Superior temporal gyrus (tissue), 1 donor: ENCODE results near the gene PSMC6.
"Not testable (repeated sequence)": the region's sequence is repeated elsewhere in the genome, so short reads cannot be mapped to it uniquely, and the experiment has no call there.

Experiments used
- DNase-seq: peaks from one replicate; pipeline ENCODE4 v3.0.0-alpha.2; 2016; ENCODE audit errors: extremely low spot score

Gene PSMC6

DNA sequence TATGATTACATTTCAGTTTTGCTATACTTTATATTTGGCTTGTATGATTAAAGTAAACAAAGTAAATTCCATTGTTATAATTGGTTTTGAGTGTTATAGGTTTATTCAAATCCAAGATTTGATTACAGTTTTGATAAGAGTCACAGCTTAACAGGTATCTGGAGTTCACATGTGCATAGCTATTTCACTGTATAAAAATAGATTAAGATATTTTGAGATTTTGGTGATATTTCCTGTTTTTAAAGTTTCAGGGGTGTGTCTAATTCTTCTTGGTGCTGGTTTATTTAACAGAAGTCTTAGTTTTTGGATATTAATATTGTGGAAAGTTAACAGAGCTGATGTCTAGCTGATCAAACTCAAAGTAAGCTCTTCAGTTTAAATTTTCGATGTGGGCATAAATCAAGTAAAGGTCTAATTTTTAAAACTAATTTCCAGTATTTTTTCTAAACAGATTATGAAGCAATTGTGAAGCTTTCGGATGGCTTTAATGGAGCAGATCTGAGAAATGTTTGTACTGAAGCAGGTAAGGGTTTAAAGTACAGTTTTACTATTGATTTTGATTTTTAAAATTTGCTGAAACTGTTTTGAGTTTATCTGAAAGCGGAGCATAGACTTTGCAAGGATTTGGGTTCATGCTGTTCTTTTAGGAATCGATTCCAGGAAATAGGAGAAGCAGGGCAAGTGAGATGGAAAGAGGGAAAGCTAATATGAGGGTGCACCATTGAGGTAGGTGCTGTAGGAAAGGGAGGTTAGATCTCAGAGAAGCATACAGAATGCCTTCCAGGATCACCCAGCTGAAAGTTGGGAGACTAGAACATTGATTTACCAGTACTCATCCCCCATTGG is 16.7 kb downstream of the PSMC6 start:
- DNase-seq, result no peak

DNA sequence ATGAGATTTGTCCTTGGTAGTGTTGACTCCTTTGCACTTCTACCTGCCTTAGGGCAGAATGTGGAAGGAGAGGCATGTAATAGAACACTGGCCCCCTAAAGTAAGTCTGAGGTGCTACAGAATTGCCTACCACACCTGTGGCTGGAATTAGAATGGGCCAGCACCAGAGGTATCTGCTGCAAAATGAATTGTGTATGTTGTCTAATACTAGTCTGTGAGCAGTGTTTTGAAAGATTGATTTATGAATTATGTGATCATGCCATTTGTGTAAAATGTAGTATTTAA is 17.3 kb downstream of the PSMC6 start:
- DNase-seq, result no peak

DNA sequence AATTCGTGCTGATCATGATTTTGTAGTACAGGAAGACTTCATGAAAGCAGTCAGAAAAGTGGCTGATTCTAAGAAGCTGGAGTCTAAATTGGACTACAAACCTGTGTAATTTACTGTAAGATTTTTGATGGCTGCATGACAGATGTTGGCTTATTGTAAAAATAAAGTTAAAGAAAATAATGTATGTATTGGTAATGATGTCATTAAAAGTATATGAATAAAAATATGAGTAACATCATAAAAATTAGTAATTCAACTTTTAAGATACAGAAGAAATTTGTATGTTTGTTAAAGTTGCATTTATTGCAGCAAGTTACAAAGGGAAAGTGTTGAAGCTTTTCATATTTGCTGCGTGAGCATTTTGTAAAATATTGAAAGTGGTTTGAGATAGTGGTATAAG is 20.5 kb downstream of the PSMC6 start:
- not testable (repeated sequence) for DNase-seq

DNA sequence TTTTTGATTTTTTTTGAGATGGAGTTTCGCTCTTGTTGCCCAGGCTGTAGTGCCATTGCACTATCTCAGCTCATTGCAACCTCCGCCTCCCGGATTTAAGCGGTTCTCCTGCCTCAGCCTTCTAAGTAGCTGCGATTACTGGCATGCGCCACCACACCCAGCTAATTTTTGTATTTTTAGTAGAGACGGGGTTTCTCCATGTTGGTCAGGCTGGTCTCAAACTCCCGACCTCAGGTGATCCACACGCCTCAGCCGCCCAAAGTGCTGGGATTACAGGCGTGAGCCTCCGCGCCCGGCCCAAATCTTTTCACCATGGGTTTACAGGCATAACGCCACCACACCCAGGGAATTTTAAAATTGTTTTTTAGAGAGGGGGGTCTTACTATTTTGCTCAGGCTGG is 22.0 kb downstream of the PSMC6 start:
- not testable (repeated sequence) for DNase-seq

DNA sequence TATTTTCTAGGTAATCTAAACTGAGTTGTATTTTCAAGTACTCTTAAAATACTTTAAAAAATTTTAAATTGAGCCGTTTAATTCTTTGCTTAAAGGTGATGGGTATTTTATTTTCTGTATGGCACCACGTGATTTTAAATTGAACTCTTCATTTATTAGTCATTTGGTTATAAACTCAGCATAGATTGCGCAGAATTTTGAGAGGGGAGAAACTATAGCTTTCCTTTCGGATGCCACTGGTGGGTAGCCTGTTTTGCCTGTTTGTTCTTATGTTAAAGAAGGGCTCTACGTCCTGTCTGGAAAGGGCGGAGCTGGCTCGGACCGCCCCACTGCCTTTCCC is 22.6 kb downstream of the PSMC6 start:
- no peak for DNase-seq

DNA sequence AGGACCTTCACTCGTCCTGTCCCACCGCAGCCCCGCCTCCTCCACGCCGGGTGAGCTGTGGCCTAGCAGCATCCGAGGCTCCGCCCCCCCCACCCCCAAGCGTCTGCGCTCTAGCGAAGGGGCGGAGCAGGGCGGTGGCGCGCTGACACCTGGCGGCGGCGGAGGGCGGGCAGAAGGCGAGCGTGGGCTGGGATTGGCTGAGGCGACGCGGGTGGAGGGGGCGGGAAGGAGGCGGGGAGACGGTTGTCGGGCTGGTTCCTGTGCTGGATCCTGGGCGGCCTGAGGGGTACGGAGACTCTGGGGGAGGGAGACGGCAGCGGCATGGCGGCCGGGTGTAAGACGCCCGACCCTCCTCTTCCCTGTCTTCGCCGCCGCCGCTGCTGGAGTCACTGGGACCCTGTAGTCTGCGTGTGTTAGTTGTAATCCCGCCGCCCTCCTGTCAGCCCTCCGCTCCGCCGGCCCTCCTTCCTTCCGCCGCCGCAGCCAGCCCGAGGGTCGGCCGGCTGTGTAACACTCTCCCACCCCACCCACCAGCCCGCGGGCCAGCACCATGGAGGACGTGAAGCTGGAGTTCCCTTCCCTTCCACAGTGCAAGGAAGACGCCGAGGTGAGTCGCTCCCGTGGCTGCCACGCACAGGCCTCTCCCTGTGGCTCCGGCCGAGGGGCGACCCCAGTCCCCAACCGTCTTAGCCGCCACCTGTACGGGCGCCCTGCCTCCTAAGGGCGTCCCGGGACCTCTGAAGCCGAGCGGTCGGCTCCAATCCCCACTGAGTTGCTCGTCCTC is 23.1 kb downstream of the PSMC6 start, which contains the start of gene STYX:
STYX (plus strand) TSS at position 242 of the 784 bp plus-strand sequence; CDS start at position 551, 309 bp downstream.
- peak; percentile 88 for DNase-seq

DNA sequence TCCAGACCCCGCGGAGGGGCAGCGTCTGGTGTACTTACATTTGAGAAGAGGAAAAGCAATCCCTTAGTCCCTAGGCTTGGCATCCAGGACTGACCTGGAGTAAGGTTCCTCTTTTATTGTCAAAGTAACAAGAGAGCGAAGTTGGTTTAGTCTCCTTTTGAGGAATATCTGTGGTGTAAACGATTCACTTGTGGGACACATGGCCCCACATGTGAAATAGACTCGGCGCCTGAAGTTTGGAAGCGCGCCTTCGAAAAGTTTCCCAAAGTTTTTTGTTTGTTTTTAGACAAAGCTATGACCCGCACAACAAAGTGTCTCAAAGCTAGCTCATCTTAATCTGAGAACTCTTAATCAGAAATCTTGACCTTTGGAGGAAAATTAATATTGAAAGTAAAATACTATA is 23.7 kb downstream of the PSMC6 start:
- DNase-seq, result peak; percentile 44

DNA sequence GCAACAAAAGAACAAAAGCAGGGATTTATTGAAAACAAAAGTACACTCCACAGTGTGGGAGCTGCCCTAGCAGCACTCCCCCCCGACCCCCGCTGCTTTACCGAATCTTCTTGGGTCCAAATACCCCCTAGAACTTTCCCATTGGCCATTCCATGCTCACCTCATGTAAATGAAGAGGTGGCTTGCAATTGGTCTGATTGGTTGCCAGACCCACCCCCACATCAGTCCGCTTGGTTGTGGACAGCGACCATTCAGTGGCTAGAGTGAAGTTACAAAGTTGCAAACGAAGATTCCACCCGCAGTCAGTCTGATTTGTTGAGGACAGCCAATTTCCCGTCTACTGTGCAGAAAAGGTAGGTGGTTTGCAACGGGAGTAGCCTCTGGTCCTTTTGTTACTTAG is 26.8 kb downstream of the PSMC6 start:
- no peak for DNase-seq

DNA sequence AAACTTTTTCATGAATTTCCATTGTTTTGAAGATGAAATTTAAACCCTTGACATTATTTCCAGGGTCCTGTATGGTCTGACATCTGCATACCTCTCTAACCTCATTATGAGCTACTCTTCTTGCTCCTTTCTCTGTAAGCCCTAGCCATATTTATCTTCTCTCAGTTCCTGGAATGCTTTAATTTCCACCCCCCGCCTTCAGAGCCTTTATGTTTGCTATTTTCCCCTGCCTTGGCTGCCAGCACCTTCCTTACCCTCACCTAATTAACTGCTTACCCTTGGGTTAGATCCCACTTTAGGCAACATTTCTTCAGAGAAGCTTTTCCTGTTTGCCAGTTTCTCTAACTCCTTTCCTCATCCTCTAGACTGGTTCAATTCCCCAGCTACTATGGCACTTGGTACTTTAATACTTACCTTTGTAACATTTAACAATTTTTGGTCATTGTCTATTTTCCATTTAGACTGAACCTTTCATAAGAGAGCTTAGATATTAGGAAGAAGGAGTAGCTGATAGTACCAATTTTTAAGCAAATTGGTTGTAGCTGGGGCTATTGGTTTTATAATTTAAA is 29.0 kb downstream of the PSMC6 start:
- DNase-seq, result no peak

DNA sequence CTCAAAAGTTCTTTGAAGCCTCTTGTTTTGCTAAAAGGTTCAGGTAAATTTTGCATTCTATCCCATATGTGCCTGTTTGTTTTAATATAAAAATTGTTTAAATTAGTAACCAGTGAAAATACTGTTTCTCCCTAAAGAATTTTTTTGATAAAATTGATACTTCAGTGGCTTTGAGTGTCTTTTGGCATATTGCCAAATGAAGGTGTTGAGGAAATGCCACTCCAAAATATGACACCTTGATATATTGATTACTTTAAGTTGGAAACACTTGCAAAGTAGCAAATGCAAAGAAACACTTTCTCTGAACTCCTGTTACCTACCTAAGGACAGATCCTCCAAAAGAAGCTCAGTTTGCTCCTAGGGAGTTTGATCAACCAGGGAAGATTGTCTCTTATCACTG is 31.4 kb downstream of the PSMC6 start:
- DNase-seq, result no peak

DNA sequence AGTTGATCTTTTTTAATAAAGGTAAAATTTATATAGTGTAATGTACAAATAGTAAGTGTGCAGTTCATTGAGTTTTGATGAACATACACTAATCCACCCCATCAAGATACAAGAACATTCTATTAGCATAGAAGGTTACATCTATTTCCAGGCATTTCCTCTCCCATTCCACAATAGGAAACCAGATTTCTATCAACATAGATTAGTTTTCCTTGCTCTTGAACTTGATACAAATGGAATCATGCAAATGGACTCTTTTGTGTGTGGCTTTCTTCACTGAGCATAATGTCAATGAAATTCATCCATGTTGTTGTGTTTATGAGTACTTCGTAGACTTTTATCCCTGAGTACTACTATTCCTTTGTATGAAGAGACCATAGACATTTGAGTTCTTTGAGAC is 33.8 kb downstream of the PSMC6 start:
- no peak for DNase-seq

DNA sequence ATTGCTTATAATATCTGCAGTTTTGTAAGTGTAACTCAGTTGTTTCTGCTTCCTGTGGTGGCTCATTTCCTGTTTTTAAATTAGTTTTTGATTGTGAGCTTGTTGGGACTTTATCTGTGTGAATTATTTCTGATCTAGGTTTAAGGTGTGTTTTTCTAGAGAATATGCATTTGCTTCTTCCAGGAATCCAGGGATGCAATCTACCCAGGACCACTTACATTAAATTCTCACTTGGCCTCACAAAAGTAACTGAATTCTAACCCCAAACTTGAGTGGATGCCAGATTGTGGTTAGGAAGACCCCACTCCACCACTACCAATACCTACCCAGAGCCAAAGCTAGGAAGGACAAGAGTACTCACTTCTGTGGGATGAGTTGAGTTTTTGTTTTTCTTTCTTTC is 34.9 kb downstream of the PSMC6 start:
- no peak for DNase-seq

DNA sequence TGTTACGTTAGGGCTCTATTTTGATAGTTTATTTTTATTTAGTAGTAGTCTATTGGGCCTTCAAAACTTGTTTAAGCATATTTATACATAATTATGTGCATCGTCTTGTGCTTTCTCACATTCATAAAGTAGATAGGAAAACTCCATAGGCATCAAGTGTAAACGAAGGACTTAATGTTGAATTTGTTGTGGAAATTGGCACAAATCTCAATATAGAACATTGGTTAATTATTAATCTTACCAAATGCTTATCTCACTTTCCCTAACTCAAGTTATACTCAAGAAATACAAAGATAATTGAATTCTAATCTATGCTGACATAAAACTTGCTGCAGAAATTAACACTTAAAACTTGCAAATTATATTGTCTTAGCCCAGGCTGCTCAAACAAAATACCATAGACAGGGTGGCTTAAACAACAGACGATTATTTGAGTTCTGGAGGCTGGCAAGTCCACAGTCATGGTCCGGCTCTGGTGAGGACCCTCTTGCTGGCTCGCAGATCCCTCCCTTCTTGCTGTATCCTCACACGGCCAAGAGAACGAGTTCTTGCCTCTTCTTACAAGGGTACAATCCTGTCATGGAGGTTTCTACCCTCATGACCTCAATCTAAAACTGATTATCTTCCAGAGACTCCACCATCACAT is 41.8 kb downstream of the PSMC6 start:
- no peak for DNase-seq

DNA sequence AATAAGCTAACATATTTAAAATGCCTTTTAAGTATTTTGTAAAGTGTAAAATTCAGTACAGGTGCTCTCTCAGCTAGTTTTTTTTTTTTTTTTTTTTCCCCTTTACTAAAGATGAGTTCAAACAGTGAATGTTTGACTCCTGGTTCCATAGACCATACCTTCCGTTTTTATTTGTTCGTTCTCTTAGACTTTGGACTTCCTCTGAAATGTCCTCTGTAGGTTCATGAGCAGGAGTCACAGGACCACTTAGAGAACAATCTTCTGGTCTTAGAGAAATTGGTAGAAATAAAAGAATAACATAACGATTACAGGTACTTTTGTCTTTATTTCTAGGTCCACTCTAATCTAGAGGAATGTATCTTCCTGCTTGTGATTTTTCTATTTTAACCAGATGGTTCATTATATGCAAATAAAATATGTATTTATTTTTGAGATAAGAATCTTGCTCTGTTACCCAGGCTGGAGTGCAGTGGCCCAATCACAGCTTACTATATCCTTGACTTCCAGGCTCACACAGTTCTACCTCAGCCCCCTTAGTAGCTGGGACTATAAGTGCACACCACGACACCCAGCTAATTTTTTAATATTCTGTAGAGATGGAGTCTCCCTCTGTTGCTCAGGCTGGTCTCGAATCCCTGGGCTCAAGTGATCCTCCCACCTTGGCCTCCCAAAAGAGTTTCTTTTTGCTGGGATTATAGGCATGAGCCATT is 48.8 kb downstream of the PSMC6 start:
- DNase-seq, result no peak

DNA sequence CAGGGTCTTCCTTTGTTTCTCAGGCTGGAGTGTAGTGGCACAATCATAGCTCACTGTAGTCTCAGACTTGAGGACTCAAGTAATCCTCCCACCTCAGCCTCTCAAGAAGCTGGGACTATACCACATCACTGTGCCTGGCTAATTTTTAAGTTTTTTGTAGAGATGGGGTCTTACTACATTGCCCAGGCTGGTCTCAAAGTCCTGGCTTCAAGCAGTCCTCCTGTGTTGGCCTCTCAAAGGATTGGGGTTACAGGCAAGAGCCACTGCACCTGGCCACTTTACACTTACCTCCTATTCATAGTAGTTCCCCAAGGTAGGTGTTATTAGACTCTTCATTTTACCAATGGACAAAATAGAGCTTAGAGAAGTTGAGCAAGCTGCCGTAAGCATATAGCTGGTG is 52.1 kb downstream of the PSMC6 start:
- no peak for DNase-seq

DNA sequence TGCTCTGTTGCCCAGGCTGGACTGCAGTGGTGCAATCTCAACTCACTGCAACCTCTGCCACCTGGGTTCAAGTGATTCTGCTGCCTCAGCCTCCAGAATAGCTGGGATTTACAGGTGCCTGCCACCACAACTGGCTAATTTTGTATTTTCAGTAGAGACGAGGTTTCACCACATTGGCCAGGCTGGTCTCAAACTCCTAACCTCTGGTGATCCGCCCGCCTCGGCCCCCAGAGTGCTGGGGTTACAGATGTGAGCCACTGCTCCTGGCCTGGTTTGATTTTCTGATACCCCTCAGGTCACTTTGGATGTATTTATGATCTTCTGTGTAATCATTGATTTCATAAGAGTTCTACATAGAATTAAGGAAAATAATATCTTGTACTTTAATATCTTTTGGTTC is 55.9 kb downstream of the PSMC6 start:
- not testable (repeated sequence) for DNase-seq

DNA sequence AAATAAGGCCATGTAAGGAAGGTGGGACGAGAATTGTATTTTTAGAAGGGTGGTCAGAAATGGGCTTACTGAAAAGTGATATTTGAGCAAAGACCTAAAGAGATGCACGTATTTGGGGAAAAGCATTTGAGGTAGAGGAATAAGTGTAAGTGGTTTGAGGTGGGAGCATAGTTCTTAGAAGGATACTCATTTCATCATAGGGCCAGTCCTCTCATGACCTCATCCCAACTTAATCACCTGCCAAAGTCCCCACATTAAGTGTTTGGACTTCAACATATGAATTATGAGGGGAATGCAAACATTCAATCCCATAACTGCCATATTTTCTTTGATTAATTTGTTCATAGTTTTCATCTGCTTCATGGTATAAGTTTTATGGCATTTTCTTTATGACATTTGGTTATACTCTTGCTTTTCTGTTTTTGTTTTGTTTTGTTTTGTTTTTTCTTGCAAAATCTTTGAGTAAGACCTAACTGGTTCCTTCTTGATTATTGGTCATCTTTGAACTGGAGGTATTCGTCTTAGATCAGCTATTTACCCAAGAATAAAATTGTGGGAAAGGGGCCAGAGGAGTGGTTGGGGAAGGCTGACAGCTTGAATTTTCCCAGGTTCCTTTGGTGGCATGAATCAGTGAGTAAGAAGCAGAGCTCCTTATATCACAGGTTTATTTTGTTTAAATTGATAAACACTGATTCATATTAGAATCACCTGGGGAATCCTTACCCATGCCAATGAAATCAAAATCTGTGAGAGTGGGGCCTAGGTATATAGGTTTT is 60.2 kb downstream of the PSMC6 start:
- DNase-seq, result no peak

DNA sequence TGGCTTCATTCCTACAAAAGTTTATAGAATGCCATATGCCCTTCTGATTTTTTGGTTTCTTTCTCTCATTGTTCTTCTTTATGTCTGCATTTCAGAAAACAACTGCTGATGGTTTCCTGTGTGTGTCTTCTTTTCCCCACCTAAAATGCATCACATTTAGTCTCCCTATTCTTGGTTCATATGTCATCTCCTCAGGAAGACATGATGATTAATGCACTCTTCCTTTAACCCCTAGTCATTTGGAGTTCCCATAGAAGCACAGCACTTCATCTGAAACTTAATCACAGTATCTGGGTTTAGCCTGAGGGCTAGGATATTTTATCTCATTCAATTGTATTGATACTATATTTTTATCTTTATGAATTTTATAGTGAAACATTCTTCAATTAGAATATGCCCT is 62.9 kb downstream of the PSMC6 start:
- no peak for DNase-seq

DNA sequence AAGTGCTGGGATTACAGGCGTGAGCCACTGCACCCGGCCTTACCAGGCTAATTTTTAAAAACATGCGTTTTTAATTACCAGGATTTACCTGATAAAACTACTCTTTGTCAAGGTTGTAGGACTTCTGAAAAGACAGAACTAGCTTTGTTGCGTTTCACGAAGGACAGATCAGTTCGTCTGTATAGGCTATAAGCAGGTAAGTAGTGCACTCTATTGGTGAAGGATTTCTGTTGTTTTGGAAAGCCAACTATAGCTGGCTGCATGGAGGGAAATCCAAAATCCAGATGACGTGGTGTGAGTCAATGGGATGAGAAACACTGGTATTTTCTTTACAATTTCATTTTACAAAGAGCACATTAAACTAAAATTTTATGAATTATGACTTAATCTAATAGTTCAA is 69.8 kb downstream of the PSMC6 start:
- no peak for DNase-seq
